Lower lobe of right lung (tissue), 2 donors: ENCODE measurements around the gene EPS8L2. TPM values are rescaled to one million over a fixed set of nuclear protein-coding genes. Genes with fewer than 3 reads are reported as not detected.

Source experiments
- ATAC-seq, 2 donors: fragments of 200-7000 bp; cut with Tn5 transposase; one replicate each; pipeline ENCODE4 v1.9.1; 2020 to 2022; ENCODE audit warnings: mild to moderate bottlenecking in 2 of 2, moderate library complexity in 2 of 2
- DNase-seq: peaks from one replicate; pipeline ENCODE4 v3.0.0-alpha.2; 2020
- H3K27ac ChIP-seq: fragments of 200-600 bp; one replicate; pipeline ENCODE4 v1.8.0; 2022
- H3K27me3 ChIP-seq: fragments of 200-600 bp; one replicate; pipeline ENCODE4 v1.8.0; 2022; ENCODE audit warnings: low read depth
- H3K36me3 ChIP-seq: fragments of 200-600 bp; one replicate; pipeline ENCODE4 v1.8.0; 2022; ENCODE audit warnings: mild to moderate bottlenecking
- H3K4me1 ChIP-seq: fragments of 200-600 bp; one replicate; pipeline ENCODE4 v1.8.0; 2022
- H3K4me3 ChIP-seq: fragments of 200-600 bp; one replicate; pipeline ENCODE4 v1.8.0; 2022; ENCODE audit warnings: mild to moderate bottlenecking
- H3K9me3 ChIP-seq: fragments of 200-600 bp; one replicate; pipeline ENCODE4 v1.8.0; 2022
- intact Hi-C: fragments of 100-400 bp; cut with DNase I; formaldehyde crosslinking; loops from one replicate; pipeline ENCODE4 v1.11.0; 2022
- total RNA-seq: library from RNA; stranded (reverse); fragmentation: NEBNext Ultra II Directional; extraction: Animal tissue kit (Norgen Biotek cat#: 25700); gene quantifications from one replicate; pipeline ENCODE4 v1.2.1, GENCODE V29; 2021
- TF ChIP-seq, protein P1 (sequence below): fragments of 200-600 bp; IDR thresholded peaks from one replicate; pipeline ENCODE4 v1.8.0; 2022; ENCODE audit warnings: antibody characterized with exemption, mild to moderate bottlenecking
- donor health status: DM: no; HTN: yes; CAD: no; lungs with severe emphysema.

EPS8L2 gene
- total RNA-seq, 1 donor from 2014 or later, result 156 TPM

DNA sequence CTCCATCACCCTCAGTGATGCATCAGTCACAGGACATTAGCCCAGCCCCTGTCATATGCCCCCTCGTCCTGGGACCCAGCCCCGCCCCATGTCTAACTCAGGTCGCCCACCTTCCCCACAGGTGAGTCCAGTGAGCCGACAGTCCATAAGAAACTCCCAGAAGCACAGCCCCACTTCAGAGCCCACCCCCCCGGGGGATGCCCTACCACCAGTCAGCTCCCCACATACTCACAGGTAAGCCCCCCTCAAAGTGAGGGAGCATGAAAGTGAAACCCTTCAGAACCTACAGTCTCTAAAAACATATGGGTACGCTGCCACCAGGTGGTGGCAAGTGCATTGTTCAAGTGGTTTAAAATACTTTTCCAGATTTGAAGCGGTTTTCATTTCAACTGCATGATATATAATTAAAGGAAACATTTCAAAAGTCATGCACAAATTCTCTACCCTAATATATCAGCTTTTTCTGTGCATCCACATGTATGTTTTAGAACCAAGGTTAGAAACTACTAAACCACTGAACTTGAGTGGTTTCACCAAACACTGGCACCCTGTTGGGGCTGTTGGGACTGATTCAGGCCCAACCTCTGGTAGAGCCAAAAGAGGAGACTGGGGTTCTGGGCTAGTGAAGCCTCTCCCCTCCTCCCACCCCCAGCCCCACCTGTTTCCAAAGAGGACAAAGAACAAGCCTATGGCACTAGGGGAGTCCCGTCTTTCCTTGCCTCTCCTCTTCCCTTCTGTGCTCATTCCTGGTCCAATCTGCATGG is 17.3 kb downstream of the EPS8L2 start:
- H3K36me3 ChIP-seq, result peaks cover 30% of the 10 kb centered on the region
- no peaks in the 10 kb centered on the region for H3K9me3 ChIP-seq
- DNase-seq (peak; percentile 52), ATAC-seq (no peak)
- intact Hi-C loops, result loop anchor here (10.0 kb wide), 1 partner anchor 59 kb away; no protein-coding TSS in a partner anchor
- TF ChIP-seq, protein P1, sequence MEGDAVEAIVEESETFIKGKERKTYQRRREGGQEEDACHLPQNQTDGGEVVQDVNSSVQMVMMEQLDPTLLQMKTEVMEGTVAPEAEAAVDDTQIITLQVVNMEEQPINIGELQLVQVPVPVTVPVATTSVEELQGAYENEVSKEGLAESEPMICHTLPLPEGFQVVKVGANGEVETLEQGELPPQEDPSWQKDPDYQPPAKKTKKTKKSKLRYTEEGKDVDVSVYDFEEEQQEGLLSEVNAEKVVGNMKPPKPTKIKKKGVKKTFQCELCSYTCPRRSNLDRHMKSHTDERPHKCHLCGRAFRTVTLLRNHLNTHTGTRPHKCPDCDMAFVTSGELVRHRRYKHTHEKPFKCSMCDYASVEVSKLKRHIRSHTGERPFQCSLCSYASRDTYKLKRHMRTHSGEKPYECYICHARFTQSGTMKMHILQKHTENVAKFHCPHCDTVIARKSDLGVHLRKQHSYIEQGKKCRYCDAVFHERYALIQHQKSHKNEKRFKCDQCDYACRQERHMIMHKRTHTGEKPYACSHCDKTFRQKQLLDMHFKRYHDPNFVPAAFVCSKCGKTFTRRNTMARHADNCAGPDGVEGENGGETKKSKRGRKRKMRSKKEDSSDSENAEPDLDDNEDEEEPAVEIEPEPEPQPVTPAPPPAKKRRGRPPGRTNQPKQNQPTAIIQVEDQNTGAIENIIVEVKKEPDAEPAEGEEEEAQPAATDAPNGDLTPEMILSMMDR, result peak; percentile 62
- peaks cover 43% of the 10 kb centered on the region for H3K4me1 ChIP-seq
- no peak overlapping the region for H3K27ac ChIP-seq
- H3K4me3 ChIP-seq, result no peak overlapping the region
- H3K27me3 ChIP-seq, result peaks cover 65% of the 10 kb centered on the region

DNA sequence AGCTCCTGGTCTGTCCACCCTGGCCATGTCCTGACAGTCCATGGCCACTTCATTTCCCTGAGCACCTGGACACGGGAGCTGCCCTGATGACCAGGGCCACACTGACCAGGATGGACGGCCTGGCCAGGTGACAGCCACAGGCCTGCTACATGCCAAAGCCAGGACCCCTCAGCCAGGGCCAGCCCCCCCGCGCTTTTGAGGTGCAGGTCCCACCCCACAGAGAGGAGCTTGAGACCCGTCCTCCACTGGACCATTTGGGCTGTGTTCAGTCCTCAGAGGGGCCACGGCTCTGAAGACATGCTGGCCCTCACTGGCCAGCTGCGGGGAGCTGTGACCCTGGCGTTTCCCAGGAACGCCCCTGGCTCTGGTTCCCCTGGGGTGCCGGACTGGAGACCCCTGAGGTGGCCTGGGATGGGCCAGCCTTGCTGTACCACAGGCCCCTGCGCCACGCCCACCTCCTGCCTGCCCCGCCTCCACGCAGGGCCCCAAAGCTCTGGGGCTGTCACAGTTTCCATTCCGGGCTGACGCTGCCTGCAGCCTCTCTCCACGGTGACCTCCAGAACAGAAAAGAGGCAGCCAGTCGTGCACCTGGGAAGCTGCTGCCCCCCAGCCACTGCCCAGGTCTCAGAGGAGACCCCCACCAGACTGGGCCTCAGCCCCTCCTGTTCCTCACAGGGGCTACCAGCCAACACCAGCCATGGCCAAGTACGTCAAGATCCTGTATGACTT is 18.2 kb downstream of the EPS8L2 start:
- Histone ChIP-seq H3K9me3 (no peaks in the 10 kb centered on the region), H3K27me3 (peaks cover 63% of the 10 kb centered on the region), H3K4me1 (peaks cover 46% of the 10 kb centered on the region), H3K36me3 (peaks cover 30% of the 10 kb centered on the region), H3K27ac (no peak overlapping the region), H3K4me3 (no peak overlapping the region)
- intact Hi-C loops, result loop anchor here (10.0 kb wide), 1 partner anchor 59 kb away; no protein-coding TSS in a partner anchor
- DNase-seq, result no peak
- ATAC-seq, result no peak
- TF ChIP-seq, protein P1, result no peak

DNA sequence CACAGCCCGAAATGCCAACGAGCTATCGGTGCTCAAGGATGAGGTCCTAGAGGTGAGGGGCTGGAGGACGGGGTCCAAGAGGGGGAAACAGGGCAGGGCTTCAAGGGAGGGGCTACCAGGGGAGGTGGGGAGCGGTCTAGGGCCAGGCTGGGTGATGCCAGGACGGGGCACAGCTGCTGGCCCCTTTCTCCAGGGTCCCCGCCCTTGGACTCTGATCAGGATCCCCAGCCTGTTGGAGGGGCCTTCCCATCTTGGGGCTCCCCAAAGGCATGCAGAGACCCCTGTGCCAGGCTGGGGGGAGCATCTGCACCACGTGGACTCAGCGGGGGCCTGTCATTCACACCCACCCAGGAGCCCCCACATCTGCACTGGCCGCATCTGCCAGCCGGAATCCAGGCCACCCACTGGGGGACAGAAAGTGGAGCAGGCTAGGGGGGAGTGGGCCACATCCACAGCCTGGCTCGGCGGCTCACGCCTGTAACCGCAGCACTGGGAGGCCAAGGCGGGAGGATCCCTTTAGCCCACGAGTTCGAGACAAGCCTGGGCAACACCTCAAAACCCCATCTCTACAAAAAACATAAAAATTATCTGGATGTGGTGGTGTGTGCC is 18.9 kb downstream of the EPS8L2 start:
- TF ChIP-seq, protein P1, result no peak
- peaks cover 30% of the 10 kb centered on the region for H3K36me3 ChIP-seq
- DNase-seq (no peak), ATAC-seq (no peak)
- H3K9me3 ChIP-seq, result no peaks in the 10 kb centered on the region
- H3K4me1 ChIP-seq, result peaks cover 46% of the 10 kb centered on the region
- peaks cover 56% of the 10 kb centered on the region for H3K27me3 ChIP-seq
- H3K4me3 ChIP-seq, result no peak overlapping the region
- intact Hi-C loops, result loop anchor here (10.0 kb wide), 1 partner anchor 60 kb away; no protein-coding TSS in a partner anchor
- H3K27ac ChIP-seq, result no peak overlapping the region

DNA sequence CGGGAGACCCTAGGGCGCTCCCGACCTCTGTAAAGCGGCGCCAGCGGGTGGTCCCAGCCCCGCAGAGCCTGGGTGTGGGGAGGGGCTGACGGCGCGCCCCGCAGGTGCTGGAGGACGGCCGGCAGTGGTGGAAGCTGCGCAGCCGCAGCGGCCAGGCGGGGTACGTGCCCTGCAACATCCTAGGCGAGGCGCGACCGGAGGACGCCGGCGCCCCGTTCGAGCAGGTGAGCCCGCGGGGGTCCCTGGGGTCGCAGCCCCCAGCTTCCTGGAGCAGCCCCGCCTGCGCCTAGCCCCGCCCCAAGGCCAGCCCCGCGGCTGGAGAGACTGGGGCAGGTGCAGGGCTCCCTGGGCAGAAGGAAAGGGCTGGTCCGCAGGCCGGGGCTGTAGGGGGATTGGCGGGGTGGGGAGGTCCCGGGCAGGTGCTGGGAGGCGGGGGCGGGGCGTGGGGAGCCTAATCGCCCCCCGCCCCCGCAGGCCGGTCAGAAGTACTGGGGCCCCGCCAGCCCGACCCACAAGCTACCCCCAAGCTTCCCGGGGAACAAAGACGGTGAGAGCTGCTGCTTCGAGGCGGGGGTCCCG is 19.7 kb downstream of the EPS8L2 start:
- peak overlapping the region; percentile 41 for H3K27ac ChIP-seq
- no peaks in the 10 kb centered on the region for H3K9me3 ChIP-seq
- peak overlapping the region; percentile 38 for H3K4me3 ChIP-seq
- peaks cover 48% of the 10 kb centered on the region for H3K27me3 ChIP-seq
- intact Hi-C loops, result loop anchor here (10.0 kb wide), 1 partner anchor 61 kb away; no protein-coding TSS in a partner anchor
- H3K36me3 ChIP-seq, result peaks cover 28% of the 10 kb centered on the region
- no peak for DNase-seq
- ATAC-seq, result no peak
- peaks cover 45% of the 10 kb centered on the region for H3K4me1 ChIP-seq
- TF ChIP-seq, protein P1, result no peak
